Endothelial cell of umbilical vein (primary cell): Measurements from ENCODE around the gene OR51G1. TPM values are rescaled to one million over a fixed set of nuclear protein-coding genes. Genes with fewer than 3 reads are reported as not detected.

Experiments
- BruUV-seq: library from RNA; stranded (reverse); fragments of 400-500 nt; replicated peaks from 2 replicates; lab custom pipeline; 2021; lab: Mats Ljungman, UMichigan
- CTCF ChIA-PET: fragments of 300-600, 350-600 bp; sonication (Branson Sonifier 250); formaldehyde crosslinking; loops from one replicate; lab custom pipeline; 2021; ENCODE audit warnings: antibody characterized with exemption, inconsistent platforms; lab: Charles Lee
- POLR2A ChIA-PET: fragments of 300-600, 350-600 bp; sonication (Branson Sonifier 250); formaldehyde crosslinking; loops from one replicate; lab custom pipeline; 2021; ENCODE audit warnings: antibody characterized with exemption, inconsistent platforms; lab: Charles Lee
- DNase-seq: peaks from one replicate; pipeline ENCODE4 v3.0.0-alpha.2; 2011; ENCODE audit warnings: low read depth, low spot score
- FAIRE-seq: peaks from 2 replicates; lab custom pipeline; 2011; peaks lifted over from hg19 to GRCh38; lab: Jason Lieb, UNC
- H2AFZ ChIP-seq: 2 replicates; pipeline ENCODE4 v1.6.0; 2012; ENCODE audit warnings: low read depth, low read length, control low read depth, inconsistent platforms
- H3K27ac ChIP-seq: 2 replicates; pipeline ENCODE4 v1.5.1; 2011; ENCODE audit warnings: low read depth, mild to moderate bottlenecking, control low read depth, low read length, moderate library complexity; ENCODE audit not compliant: insufficient read depth
- H3K27me3 ChIP-seq, 2 experiments: 2 replicates each; pipeline versions ENCODE4 v1.6.0 to v1.6.1; 2011; ENCODE audit warnings: low read length in 2 of 2, mixed read lengths in 1 of 2; ENCODE audit not compliant: control insufficient read depth in 2 of 2, insufficient read depth in 2 of 2
- H3K36me3 ChIP-seq, 2 experiments: 2 replicates in 1 of 2; 3 replicates in 1 of 2; pipeline ENCODE4 v1.5.1; 2011; ENCODE audit warnings: low read length in 2 of 2, mild to moderate bottlenecking in 1 of 2, moderate library complexity in 1 of 2; ENCODE audit not compliant: control insufficient read depth in 2 of 2, insufficient read depth in 2 of 2; ENCODE audit errors: extremely low read depth in 1 of 2
- H3K4me1 ChIP-seq: 3 replicates; pipeline ENCODE4 v1.5.1; 2011; ENCODE audit warnings: mild to moderate bottlenecking, low read length; ENCODE audit not compliant: control insufficient read depth, insufficient read depth; ENCODE audit errors: extremely low read depth
- H3K4me2 ChIP-seq: 2 replicates; pipeline ENCODE4 v1.6.1; 2011; ENCODE audit warnings: low read length, control low read depth, mixed read lengths; ENCODE audit not compliant: insufficient read depth
- H3K4me3 ChIP-seq, 3 experiments: fragments of 200-600 bp in 1 of 3; sonication (generic), shearing (Covaris generic) in 1 of 3; replicated peaks in 1 of 3; 2 replicates each; pipeline ENCODE4 v1.5.1; 2011 to 2016; ENCODE audit warnings: control low read depth in 3 of 3, low read length in 3 of 3, mild to moderate bottlenecking in 2 of 3, inconsistent platforms in 1 of 3, low read depth in 1 of 3, moderate library complexity in 1 of 3; ENCODE audit not compliant: insufficient read depth in 1 of 3
- H3K79me2 ChIP-seq: 2 replicates; pipeline ENCODE4 v1.6.0; 2012; ENCODE audit warnings: low read length, inconsistent platforms; ENCODE audit not compliant: control insufficient read depth, insufficient read depth
- H3K9ac ChIP-seq: replicated peaks from 2 replicates; pipeline ENCODE3; 2011; ENCODE audit warnings: low read length, control low read depth; ENCODE audit not compliant: insufficient read depth; ENCODE audit errors: extremely low read depth
- H3K9me1 ChIP-seq: replicated peaks from 3 replicates; pipeline ENCODE4 v1.6.0; 2011; ENCODE audit warnings: mild to moderate bottlenecking, low read length; ENCODE audit not compliant: control insufficient read depth, insufficient read depth; ENCODE audit errors: extremely low read depth
- H3K9me3 ChIP-seq: replicated peaks from 2 replicates; pipeline ENCODE4 v1.5.1; 2012; ENCODE audit warnings: low read length, inconsistent platforms; ENCODE audit not compliant: control insufficient read depth, insufficient read depth
- H4K20me1 ChIP-seq: replicated peaks from 2 replicates; pipeline ENCODE3; 2011; ENCODE audit warnings: mild to moderate bottlenecking, low read length; ENCODE audit not compliant: control insufficient read depth, insufficient read depth; ENCODE audit errors: extremely low read depth
- CTCF ChIP-seq, 2 donors: IDR thresholded peaks; 1 replicate in 1 of 2; 2 replicates in 1 of 2; pipeline ENCODE4 v1.5.1; 2011; ENCODE audit warnings: low read length in 2 of 2, mild to moderate bottlenecking in 2 of 2, moderate library complexity in 2 of 2, control low read depth in 1 of 2, inconsistent platforms in 1 of 2, low read depth in 1 of 2; ENCODE audit not compliant: insufficient read depth in 1 of 2; ENCODE audit errors: extremely low read depth in 1 of 2
- EZH2 ChIP-seq: IDR thresholded peaks from 2 replicates; pipeline ENCODE4 v1.6.1; 2012; ENCODE audit warnings: borderline replicate concordance, low read depth, mild to moderate bottlenecking, moderate library complexity, low read length, inconsistent platforms; ENCODE audit not compliant: severe bottlenecking
- FOS ChIP-seq: IDR thresholded peaks from 2 replicates; pipeline ENCODE4 v1.6.1; 2011; ENCODE audit warnings: mild to moderate bottlenecking, low read length, moderate library complexity, borderline replicate concordance; ENCODE audit not compliant: insufficient read depth
- GATA2 ChIP-seq: IDR thresholded peaks from 2 replicates; pipeline ENCODE4 v1.7.0; 2011; ENCODE audit warnings: low read depth, mild to moderate bottlenecking, moderate library complexity, mixed read lengths, low read length; ENCODE audit not compliant: insufficient read length, insufficient read depth
- MYC ChIP-seq: IDR thresholded peaks from one replicate; pipeline ENCODE4 v1.6.1; 2011; ENCODE audit warnings: mild to moderate bottlenecking, low read depth, low read length
- POLR2AphosphoS5 ChIP-seq: IDR thresholded peaks from 2 replicates; pipeline ENCODE4 v1.6.1; 2012; ENCODE audit warnings: low read depth, mild to moderate bottlenecking, control low read depth, low read length, moderate library complexity; ENCODE audit not compliant: insufficient read depth
- dilution Hi-C: fragments of 300-500 bp; cut with MboI; formaldehyde crosslinking; loops from one replicate; pipeline ENCODE4 v1.15.0; 2019; ENCODE audit warnings: low sequenced_read_pairs; ENCODE audit not compliant: extremely low pct_ligation_motif_present
- intact Hi-C: fragments of 100-400 bp; cut with micrococcal nuclease; formaldehyde crosslinking; loops from one replicate; pipeline ENCODE4 v1.10.0; 2022
- polyA plus RNA-seq, 4 experiments: library from polyadenylated mRNA; depleted of rRNA in 3 of 4; stranded (reverse) in 3 of 4; unstranded in 1 of 4; fragments of >200 nt; gene quantifications; 2 replicates each; pipeline versions ENCODE4 v1.2.1 to v1.2.3, GENCODE V29; 2011 to 2012; ENCODE audit warnings: missing spikeins in 1 of 4
- total RNA-seq: library from RNA; stranded (reverse); gene quantifications from 2 replicates; pipeline ENCODE4 v1.2.3, GENCODE V29; 2021
- TF ChIP-seq, protein P1 (sequence below): IDR thresholded peaks from 2 replicates; pipeline ENCODE4 v1.6.1; 2011; ENCODE audit not compliant: insufficient read depth, insufficient read length

The OR51G1 gene
- total and polyA plus RNA-seq, 2 donors (not counting 3 experiments of a cell fraction or from before 2014, with no cell fraction given): not detected

GRCh38 chr11:4919250-4919649 lies 4.9 kb downstream of the OR51G1 start, which contains the start of gene OR51G2:
OR51G2 (minus strand) TSS chr11:4919350; CDS start chr11:4915663, 3,687 bp downstream.
- no peaks in the 10 kb centered on the region for H3K9me3 ChIP-seq
- FAIRE-seq: no peak
- TF ChIP-seq GATA2: no peak
- TF ChIP-seq MYC: no peak
- no peak for TF ChIP-seq EZH2
- no peak for TF ChIP-seq FOS
- TF ChIP-seq, protein P1, sequence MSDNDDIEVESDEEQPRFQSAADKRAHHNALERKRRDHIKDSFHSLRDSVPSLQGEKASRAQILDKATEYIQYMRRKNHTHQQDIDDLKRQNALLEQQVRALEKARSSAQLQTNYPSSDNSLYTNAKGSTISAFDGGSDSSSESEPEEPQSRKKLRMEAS: no peak
- dilution Hi-C loops (no loop called here), intact Hi-C loops (no loop called here)
- H3K4me2 ChIP-seq: no peak within 1 kb of the TSS
- BruUV-seq: no TSS peak
- no peak within 1 kb of the TSS for H2AFZ ChIP-seq
- no peaks in the 10 kb centered on the region for H3K79me2 ChIP-seq
- POLR2A ChIA-PET: no interaction called here
- no peaks in the 10 kb centered on the region for H3K36me3 ChIP-seq
- no peak within 1 kb of the TSS for H3K9ac ChIP-seq
- H3K4me3 ChIP-seq: no peak within 1 kb of the TSS
- no peak within 1 kb of the TSS for H3K27ac ChIP-seq
- no peaks in the 10 kb centered on the region for H3K9me1 ChIP-seq
- H3K4me1 ChIP-seq: no peaks in the 10 kb centered on the region
- DNase-seq: no peak
- CTCF ChIA-PET: no interaction called here
- H3K27me3 ChIP-seq: no peaks in the 10 kb centered on the region
- H4K20me1 ChIP-seq: no peaks in the 10 kb centered on the region

- BruUV-seq: no TSS peak
- FAIRE-seq: no peak
- POLR2A ChIA-PET: no interaction called here
Observed at GRCh38 chr11:4916581-4916980, 7.6 kb downstream of the OR51G1 start.

More at GRCh38 chr11:4916581-4916980, 7.6 kb downstream of the OR51G1 start:
- no peaks in the 10 kb centered on the region for H3K9me3 ChIP-seq
- H3K27ac ChIP-seq: no peak overlapping the region
- H3K9ac ChIP-seq: no peak overlapping the region
- no peak for DNase-seq
- dilution Hi-C loops: no loop called here
- no peaks in the 10 kb centered on the region for H3K9me1 ChIP-seq
- intact Hi-C loops: no loop called here
- no peak overlapping the region for H3K4me2 ChIP-seq
- no peaks in the 10 kb centered on the region for H3K27me3 ChIP-seq
- CTCF ChIA-PET: no interaction called here
- no peaks in the 10 kb centered on the region for H3K4me1 ChIP-seq
- H4K20me1 ChIP-seq: no peaks in the 10 kb centered on the region
- H3K36me3 ChIP-seq: no peaks in the 10 kb centered on the region
- no peak overlapping the region for H2AFZ ChIP-seq
- no peaks in the 10 kb centered on the region for H3K79me2 ChIP-seq
- H3K4me3 ChIP-seq: no peak overlapping the region
- TF ChIP-seq GATA2 (no peak), EZH2 (no peak), POLR2AphosphoS5 (no peak), CTCF (IDR thresholded peaks at IDR 0.05; ENCODE audit: extremely low read depth in 1 of 2, insufficient read depth in 1 of 2, low read depth in 1 of 2, low read length in 2 of 2) (no peak)
- TF ChIP-seq, protein P1: no peak
